DOHH2 (cell line): Measurements from ENCODE around the gene ERCC8.

Experiments used
- EZH2phosphoT487 ChIP-seq: fragments of 200-600 bp; sonication (generic); IDR thresholded peaks from 2 replicates; pipeline ENCODE4 v1.6.1; 2017; ENCODE audit warnings: borderline replicate concordance, mild to moderate bottlenecking, antibody characterized with exemption, low read length, moderate library complexity, mixed read lengths
- TF ChIP-seq, protein P1 (sequence below): fragments of 200-600 bp; sonication (generic); IDR thresholded peaks from one replicate; pipeline ENCODE4 v1.5.1; 2014; ENCODE audit warnings: antibody characterized with exemption, mild to moderate bottlenecking, low read depth, low read length; ENCODE audit not compliant: poor library complexity, severe bottlenecking

DNA sequence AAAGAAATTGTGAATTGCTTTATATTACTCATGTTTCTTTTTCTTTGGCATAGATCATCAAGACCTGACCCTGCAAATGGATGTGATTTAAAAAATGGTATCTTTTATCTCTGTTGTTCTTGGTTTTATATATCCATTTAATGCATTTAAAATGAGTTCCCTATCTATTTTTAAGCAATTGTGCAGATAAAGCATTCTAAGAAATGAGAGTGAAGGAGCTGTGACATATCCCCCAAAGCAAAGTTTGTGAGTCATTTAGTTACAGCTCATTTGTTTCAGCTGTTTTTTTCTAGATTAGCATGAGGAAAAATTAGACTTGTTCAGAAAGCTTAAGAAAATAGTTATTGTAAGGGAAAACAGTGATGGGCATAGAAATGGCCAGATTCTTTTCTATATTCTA is 93.2 kb downstream of the ERCC8 start:
- TF ChIP-seq, protein P1, sequence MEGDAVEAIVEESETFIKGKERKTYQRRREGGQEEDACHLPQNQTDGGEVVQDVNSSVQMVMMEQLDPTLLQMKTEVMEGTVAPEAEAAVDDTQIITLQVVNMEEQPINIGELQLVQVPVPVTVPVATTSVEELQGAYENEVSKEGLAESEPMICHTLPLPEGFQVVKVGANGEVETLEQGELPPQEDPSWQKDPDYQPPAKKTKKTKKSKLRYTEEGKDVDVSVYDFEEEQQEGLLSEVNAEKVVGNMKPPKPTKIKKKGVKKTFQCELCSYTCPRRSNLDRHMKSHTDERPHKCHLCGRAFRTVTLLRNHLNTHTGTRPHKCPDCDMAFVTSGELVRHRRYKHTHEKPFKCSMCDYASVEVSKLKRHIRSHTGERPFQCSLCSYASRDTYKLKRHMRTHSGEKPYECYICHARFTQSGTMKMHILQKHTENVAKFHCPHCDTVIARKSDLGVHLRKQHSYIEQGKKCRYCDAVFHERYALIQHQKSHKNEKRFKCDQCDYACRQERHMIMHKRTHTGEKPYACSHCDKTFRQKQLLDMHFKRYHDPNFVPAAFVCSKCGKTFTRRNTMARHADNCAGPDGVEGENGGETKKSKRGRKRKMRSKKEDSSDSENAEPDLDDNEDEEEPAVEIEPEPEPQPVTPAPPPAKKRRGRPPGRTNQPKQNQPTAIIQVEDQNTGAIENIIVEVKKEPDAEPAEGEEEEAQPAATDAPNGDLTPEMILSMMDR, result no peak
- no peak for TF ChIP-seq EZH2phosphoT487
